GM12878 (cell line): Measurements from ENCODE around the gene ITIH2. TPM values are rescaled to one million over a fixed set of nuclear protein-coding genes. Genes with fewer than 3 reads are reported as not detected.
"Not testable (repeated sequence)": the region's sequence is repeated elsewhere in the genome, so short reads cannot be mapped to it uniquely, and the experiment has no call there.

Source experiments
- ATAC-seq: fragments of 200-7000 bp; cut with Tn5 transposase; 3 replicates; pipeline ENCODE4 v1.9.1; 2020; ENCODE audit warnings: mild to moderate bottlenecking, moderate library complexity
- BruUV-seq: library from RNA; stranded (reverse); fragments of 400-500 nt; replicated peaks from 2 replicates; lab custom pipeline; 2021; lab: Mats Ljungman, UMichigan
- CTCF ChIA-PET: fragments of 300-600 bp; sonication (Branson Sonifier 250); formaldehyde crosslinking; extraction: SDS; loops from one replicate; lab custom pipeline; 2021; ENCODE audit warnings: inconsistent platforms; lab: Yijun Ruan, JAX
- POLR2A ChIA-PET: fragments of 350-600 bp; formaldehyde crosslinking; extraction: SDS; loops from one replicate; lab custom pipeline; 2021; ENCODE audit warnings: inconsistent platforms; lab: Charles Lee
- RAD21 ChIA-PET: fragments of 300-600 bp; sonication (Branson Sonifier 250); formaldehyde crosslinking; loops from one replicate; lab custom pipeline; 2023; ENCODE audit warnings: antibody characterized with exemption; ENCODE audit not compliant: unreplicated experiment; lab: Charles Lee
- SMC1A ChIA-PET: fragments of 300-600 bp; sonication (Branson Sonifier 250); formaldehyde crosslinking; loops from one replicate; lab custom pipeline; 2023; ENCODE audit not compliant: unreplicated experiment, uncharacterized antibody; lab: Charles Lee
- DNase-seq: peaks from one replicate; pipeline ENCODE4 v3.0.0-alpha.2; 2011; ENCODE audit warnings: low read depth, low spot score
- FAIRE-seq: peaks from 3 replicates; lab custom pipeline; 2011; peaks lifted over from hg19 to GRCh38; lab: Jason Lieb, UNC
- H2AFZ ChIP-seq: 2 replicates; pipeline ENCODE4 v1.6.0; 2011; ENCODE audit warnings: low read depth, low read length, control low read depth; ENCODE audit not compliant: control insufficient read depth
- H3K27ac ChIP-seq: 2 replicates; pipeline ENCODE4 v1.5.1; 2011; ENCODE audit warnings: control low read depth; ENCODE audit not compliant: control insufficient read depth, insufficient read depth
- H3K27me3 ChIP-seq, 2 experiments: replicated peaks in 1 of 2; 2 replicates each; pipeline versions ENCODE4 v1.6.0 to v1.6.1; 2011; ENCODE audit warnings: low read length in 1 of 2; ENCODE audit not compliant: control insufficient read depth in 2 of 2, insufficient read depth in 2 of 2
- H3K36me3 ChIP-seq, 2 experiments: 2 replicates each; pipeline ENCODE4 v1.5.1; 2011; ENCODE audit warnings: low read length in 1 of 2; ENCODE audit not compliant: control insufficient read depth in 2 of 2, insufficient read depth in 2 of 2
- H3K4me1 ChIP-seq: 2 replicates; pipeline ENCODE4 v1.6.1; 2011; ENCODE audit warnings: mild to moderate bottlenecking, low read length, moderate library complexity, mixed read lengths; ENCODE audit not compliant: control insufficient read depth, insufficient read depth
- H3K4me2 ChIP-seq: 2 replicates; pipeline ENCODE4 v1.6.0; 2011; ENCODE audit warnings: control low read depth; ENCODE audit not compliant: control insufficient read depth, insufficient read depth
- H3K4me3 ChIP-seq: fragments of 200-600 bp; sonication (generic); 2 replicates; pipeline ENCODE4 v1.5.1; 2016
- H3K79me2 ChIP-seq: 2 replicates; pipeline ENCODE4 v1.6.0; 2011; ENCODE audit warnings: low read length; ENCODE audit not compliant: control insufficient read depth, insufficient read depth
- H3K9ac ChIP-seq: 2 replicates; pipeline ENCODE4 v1.8.0; 2011; ENCODE audit warnings: low read length, control low read depth, mixed read lengths; ENCODE audit not compliant: control insufficient read depth, insufficient read depth
- H3K9me3 ChIP-seq: replicated peaks from 3 replicates; pipeline ENCODE4 v1.5.1; 2011; ENCODE audit warnings: mild to moderate bottlenecking, low read length; ENCODE audit not compliant: control insufficient read depth, insufficient read depth
- H4K20me1 ChIP-seq: 2 replicates; pipeline ENCODE4 v1.6.0; 2011; ENCODE audit not compliant: control insufficient read depth, insufficient read depth
- ATF7 ChIP-seq: fragments of 450-650 bp; IDR thresholded peaks from 2 replicates; pipeline ENCODE4 v1.6.1; 2016; ENCODE audit warnings: low read depth, mild to moderate bottlenecking
- BHLHE40 ChIP-seq, 2 experiments: fragments of 450-650 bp in 1 of 2; IDR thresholded peaks; 2 replicates each; pipeline ENCODE4 v1.6.1; 2011 to 2017; ENCODE audit warnings: low read depth in 2 of 2, borderline replicate concordance in 1 of 2, improper control_type of control experiment in 1 of 2, low read length in 1 of 2, mild to moderate bottlenecking in 1 of 2
- EP300 ChIP-seq, 2 experiments: fragments of 150-350 bp in 1 of 2; IDR thresholded peaks; 2 replicates each; pipeline ENCODE4 v1.6.1; 2011 to 2012; ENCODE audit warnings: low read depth in 2 of 2, low read length in 2 of 2, borderline replicate concordance in 1 of 2, improper control_type of control experiment in 1 of 2, inconsistent platforms in 1 of 2; ENCODE audit not compliant: control insufficient read depth in 1 of 2
- IKZF1 ChIP-seq: fragments of 450-650 bp; conservative IDR thresholded peaks from 2 replicates; pipeline ENCODE4 v1.6.1; 2017; ENCODE audit warnings: antibody characterized with exemption, mild to moderate bottlenecking
- IKZF2 ChIP-seq, 2 experiments: fragments of 450-650 bp; IDR thresholded peaks; 2 replicates each; pipeline ENCODE4 v1.6.1; 2017; ENCODE audit warnings: mild to moderate bottlenecking in 2 of 2, moderate library complexity in 2 of 2
- KLF5 ChIP-seq: fragments of 450-650 bp; IDR thresholded peaks from 2 replicates; pipeline ENCODE4 v1.6.1; 2014; ENCODE audit warnings: mild to moderate bottlenecking; ENCODE audit not compliant: partially characterized antibody
- MEF2B ChIP-seq: fragments of 450-650 bp; IDR thresholded peaks from 2 replicates; pipeline ENCODE4 v1.6.1; 2018; ENCODE audit warnings: mild to moderate bottlenecking, moderate library complexity; ENCODE audit not compliant: partially characterized antibody, poor library complexity, severe bottlenecking
- MTA2 ChIP-seq: fragments of 450-650 bp; IDR thresholded peaks from 2 replicates; pipeline ENCODE4 v1.6.1; 2016; ENCODE audit warnings: low read depth, mild to moderate bottlenecking, moderate library complexity
- NBN ChIP-seq: fragments of 450-650 bp; IDR thresholded peaks from 2 replicates; pipeline ENCODE4 v1.6.1; 2016
- NR2F1 ChIP-seq: fragments of 450-650 bp; conservative IDR thresholded peaks from 2 replicates; pipeline ENCODE4 v1.6.1; 2017; ENCODE audit warnings: mild to moderate bottlenecking
- RELA ChIP-seq: fragments of 450-650 bp; IDR thresholded peaks from 2 replicates; pipeline ENCODE4 v1.8.0; 2014; ENCODE audit warnings: borderline replicate concordance; ENCODE audit not compliant: partially characterized antibody
- RELB ChIP-seq: fragments of 450-650 bp; IDR thresholded peaks from 2 replicates; pipeline ENCODE4 v1.6.1; 2017; ENCODE audit warnings: low read depth, mild to moderate bottlenecking, moderate library complexity
- ZNF217 ChIP-seq: fragments of 450-650 bp; IDR thresholded peaks from 2 replicates; pipeline ENCODE4 v1.6.1; 2017; ENCODE audit warnings: antibody characterized with exemption, mild to moderate bottlenecking
- WGBS: methylation state at CpG from one replicate; pipeline ENCODE4 v1.1.6; 2016; ENCODE audit warnings: low lambda C conversion rate; ENCODE audit not compliant: insufficient replicate concordance, insufficient coverage; ENCODE audit errors: missing lambda C conversion rate; 5-methylcytosine and 5-hydroxymethylcytosine counted together
- in situ Hi-C: fragments of 300-500 bp; cut with MboI; formaldehyde crosslinking; loops from 9 replicates; pipeline ENCODE4 v1.14.3; 2018; ENCODE audit warnings: mixed read lengths
- intact Hi-C: fragments of 100-400 bp; cut with micrococcal nuclease; formaldehyde crosslinking; loops from one replicate; pipeline ENCODE4 v1.14.2; 2022; ENCODE audit not compliant: unreplicated experiment
- polyA plus RNA-seq, 11 experiments: library from polyadenylated mRNA; depleted of rRNA in 4 of 11; unstranded in 6 of 11; stranded (reverse) in 5 of 11; fragments of >200 nt; fragmentation: Nextera tagmentation in 4 of 11; fragmentation: Illumina TruSeq in 1 of 11; extraction: Ambion mirVana in 4 of 11; extraction: Trizol in 1 of 11; gene quantifications; 1 replicate in 1 of 11; 2 replicates in 10 of 11; pipeline versions ENCODE4 v1.2.1 to v1.2.3, GENCODE V29; 2011 to 2016; ENCODE audit warnings: inconsistent platforms in 2 of 11, missing spikeins in 2 of 11, low read depth in 1 of 11
- total RNA-seq, 4 experiments: library from RNA; depleted of rRNA in 3 of 4; stranded (reverse); fragments of >200 nt in 3 of 4; fragmentation: Illumina TruSeq in 1 of 4; extraction: Trizol in 1 of 4; gene quantifications; 2 replicates each; pipeline versions ENCODE4 v1.2.1 to v1.2.3, GENCODE V29; 2013 to 2021
- TF ChIP-seq, protein P1 (sequence below): fragments of 450-650 bp; IDR thresholded peaks from 2 replicates; pipeline ENCODE4 v1.6.1; 2017; ENCODE audit warnings: mild to moderate bottlenecking, low read depth, inconsistent platforms; ENCODE audit not compliant: poor library complexity, severe bottlenecking

The ITIH2 gene
- total and polyA plus RNA-seq, 10 of the 15 experiments (the other 5 are each of a cell fraction or from before 2014, with no cell fraction given), result 0.05 to 0.72 (median 0.53) TPM; not detected in 7

DNA sequence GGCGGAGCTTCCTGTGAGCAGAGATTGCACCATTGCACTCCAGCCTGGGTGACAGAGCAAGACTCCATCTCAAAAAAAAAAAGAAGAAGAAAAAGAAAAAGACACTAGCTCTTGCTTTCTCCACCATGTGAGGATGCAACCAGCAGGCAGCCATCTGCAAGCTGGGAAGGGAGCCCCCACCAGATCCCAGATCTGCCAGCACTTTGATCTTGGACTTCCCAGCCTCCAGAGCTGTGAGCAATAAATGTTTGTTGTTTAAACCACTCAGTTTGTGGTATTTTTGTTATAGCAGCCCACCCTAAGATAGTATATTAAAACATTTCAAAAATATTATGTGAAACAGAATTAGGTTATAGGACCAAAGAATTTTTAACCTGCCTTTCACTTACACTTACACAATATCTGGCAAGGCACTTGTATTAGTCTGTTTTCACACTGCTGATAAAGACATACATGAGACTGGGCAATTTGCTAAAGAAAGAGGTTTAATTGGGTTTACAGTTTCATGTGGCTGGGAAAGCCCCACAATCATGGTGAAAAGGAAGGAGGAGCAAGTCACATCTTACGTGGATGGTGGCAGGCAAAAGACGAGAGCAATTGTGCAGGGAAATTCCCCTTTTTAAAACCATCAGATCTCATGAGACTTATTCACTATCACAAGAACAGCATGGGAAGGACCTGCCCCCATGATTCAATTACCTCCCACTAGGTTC lies 12.1 kb upstream of the ITIH2 start:
- FAIRE-seq, H3K9ac ChIP-seq, H3K36me3 ChIP-seq, H3K4me2 ChIP-seq, BruUV-seq, H3K27me3 ChIP-seq, SMC1A ChIA-PET, in situ Hi-C loops, H3K27ac ChIP-seq, H3K79me2 ChIP-seq, H3K4me3 ChIP-seq, H3K4me1 ChIP-seq, H4K20me1 ChIP-seq, H2AFZ ChIP-seq: not testable (repeated sequence)
- CTCF ChIA-PET, result interaction anchor here (0.6 to 1.6 kb wide), 2 partner anchors 165 to 166 kb away, joined by 3 to 6 read pairs; no protein-coding TSS in a partner anchor
- RAD21 ChIA-PET, result interaction anchor here (0.6 to 0.7 kb wide), 2 partner anchors 10 to 84 kb away, joined by 3 read pairs; no protein-coding TSS in a partner anchor
- DNase-seq (peak; percentile 69), ATAC-seq (peak; percentile 64)
- WGBS, result 36% methylated on average over 3 of the region's 3 CpGs
- peaks cover 12% of the 10 kb centered on the region; the same call in 2 of the 3 replicates for H3K9me3 ChIP-seq
- POLR2A ChIA-PET, result interaction anchor here (0.7 kb wide), 1 partner anchor 1506 kb away, joined by 3 read pairs; no protein-coding TSS in a partner anchor
- intact Hi-C loops, result loop anchor here (1.0 kb wide), 1 partner anchor 219 kb away; no protein-coding TSS in a partner anchor
- TF ChIP-seq IKZF2 (IDR thresholded peaks at IDR 0.05) (peak; percentile 44 to 68; a peak in 3 of 4 replicates), NR2F1 (0 out of 2 replicates have a peak, but pooled peaks have one; percentile 11), ZNF217 (peak; percentile 49; the same call in 1 of the 2 replicates), MTA2 (peak; percentile 97), BHLHE40 (IDR thresholded peaks at IDR 0.05; ENCODE audit: borderline replicate concordance in 1 of 2, low read depth in 2 of 2, low read length in 1 of 2) (peak in 1 of 2 experiments; percentile 34; a peak in 1 of 4 replicates), KLF5 (peak; percentile 48), RELB (peak; percentile 94), MEF2B (peak; percentile 62), EP300 (IDR thresholded peaks at IDR 0.05; ENCODE audit: borderline replicate concordance in 1 of 2, control insufficient read depth in 1 of 2, low read depth in 2 of 2, low read length in 2 of 2) (peak in 1 of 2 experiments; percentile 45; a peak in 1 of 4 replicates), IKZF1 (peak; percentile 36; the same call in 1 of the 2 replicates), RELA (peak; percentile 95), ATF7 (peak; percentile 48), NBN (0 out of 2 replicates have a peak, but pooled peaks have one; percentile 76)
- TF ChIP-seq, protein P1, sequence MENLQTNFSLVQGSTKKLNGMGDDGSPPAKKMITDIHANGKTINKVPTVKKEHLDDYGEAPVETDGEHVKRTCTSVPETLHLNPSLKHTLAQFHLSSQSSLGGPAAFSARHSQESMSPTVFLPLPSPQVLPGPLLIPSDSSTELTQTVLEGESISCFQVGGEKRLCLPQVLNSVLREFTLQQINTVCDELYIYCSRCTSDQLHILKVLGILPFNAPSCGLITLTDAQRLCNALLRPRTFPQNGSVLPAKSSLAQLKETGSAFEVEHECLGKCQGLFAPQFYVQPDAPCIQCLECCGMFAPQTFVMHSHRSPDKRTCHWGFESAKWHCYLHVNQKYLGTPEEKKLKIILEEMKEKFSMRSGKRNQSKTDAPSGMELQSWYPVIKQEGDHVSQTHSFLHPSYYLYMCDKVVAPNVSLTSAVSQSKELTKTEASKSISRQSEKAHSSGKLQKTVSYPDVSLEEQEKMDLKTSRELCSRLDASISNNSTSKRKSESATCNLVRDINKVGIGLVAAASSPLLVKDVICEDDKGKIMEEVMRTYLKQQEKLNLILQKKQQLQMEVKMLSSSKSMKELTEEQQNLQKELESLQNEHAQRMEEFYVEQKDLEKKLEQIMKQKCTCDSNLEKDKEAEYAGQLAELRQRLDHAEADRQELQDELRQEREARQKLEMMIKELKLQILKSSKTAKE, result peak; percentile 48
